Ishikawa (cell line): Measurements from ENCODE around the gene ARMH3.

Experiments used
- NFIC ChIP-seq: IDR thresholded peaks from 2 replicates; pipeline ENCODE4 v1.6.1; 2012
- ZBTB7A ChIP-seq: IDR thresholded peaks from 2 replicates; pipeline ENCODE4 v1.6.1; 2012; ENCODE audit warnings: low read depth

GRCh38 chr10:101961591-101962498 lies 94.1 kb downstream of the ARMH3 start:
- TF ChIP-seq ZBTB7A (no peak), NFIC (no peak)
